Activated T-cell treated with anti-CD3 and anti-CD28 coated beads for 24 hours (primary cell): ENCODE data around the gene MSH5.

Source experiments
- DNase-seq: peaks from one replicate; pipeline ENCODE4 v3.0.0-alpha.2; 2020; ENCODE audit warnings: low read depth

Gene MSH5

DNA sequence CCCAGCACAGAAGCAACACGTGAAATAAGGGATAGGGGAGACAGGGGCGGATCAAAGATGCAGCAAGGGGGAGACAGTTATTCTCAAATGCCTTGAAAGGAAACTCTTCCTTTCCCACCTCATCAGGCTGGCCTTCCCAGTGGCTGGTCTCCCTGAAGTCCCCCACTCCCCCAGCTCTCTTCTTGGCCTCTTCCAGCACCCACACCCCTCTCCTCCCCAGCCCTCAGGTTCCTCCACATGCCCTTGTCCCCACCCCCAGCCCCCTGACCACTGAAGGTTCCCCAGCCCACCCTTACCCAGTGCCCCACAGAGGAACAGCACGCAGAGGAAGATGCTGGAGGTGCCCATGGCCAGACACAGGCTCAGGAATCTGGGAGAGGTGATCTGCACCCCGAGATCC is 26.3 kb upstream of the MSH5 start:
- no peak for DNase-seq

DNA sequence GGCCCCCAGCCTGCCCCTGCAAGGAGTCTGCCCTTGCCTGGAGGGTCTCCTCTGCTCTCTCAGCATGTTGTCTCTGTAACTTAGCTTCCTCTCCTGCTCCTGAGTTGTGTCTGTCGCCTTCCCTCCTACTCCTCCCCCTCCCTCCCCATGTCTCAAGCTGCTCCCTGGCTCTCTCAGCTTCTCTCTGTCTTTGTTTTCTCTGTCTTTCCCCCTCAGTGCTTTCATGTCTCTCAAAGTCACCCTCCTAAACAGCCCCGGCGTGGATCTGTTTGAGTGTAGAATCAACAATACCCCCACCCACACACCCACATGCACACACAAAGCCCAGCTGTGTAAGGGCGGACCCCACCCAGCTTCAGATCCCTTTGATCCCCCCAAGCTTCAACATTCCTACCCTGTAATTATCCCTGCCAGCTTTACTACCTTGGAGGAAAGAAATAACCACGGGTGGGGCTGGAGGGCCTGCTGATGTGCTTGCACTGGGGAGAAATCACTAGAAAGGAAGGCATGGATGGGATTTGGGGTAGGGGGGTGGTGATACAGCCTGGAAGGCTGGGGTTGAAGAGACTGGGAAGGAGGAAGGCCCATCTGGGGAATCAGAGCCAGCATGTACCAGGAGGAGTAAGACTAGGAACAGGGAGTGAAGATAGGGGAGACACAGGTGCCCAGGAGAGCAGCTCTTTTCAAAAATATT is 25.7 kb upstream of the MSH5 start:
- DNase-seq, result no peak

DNA sequence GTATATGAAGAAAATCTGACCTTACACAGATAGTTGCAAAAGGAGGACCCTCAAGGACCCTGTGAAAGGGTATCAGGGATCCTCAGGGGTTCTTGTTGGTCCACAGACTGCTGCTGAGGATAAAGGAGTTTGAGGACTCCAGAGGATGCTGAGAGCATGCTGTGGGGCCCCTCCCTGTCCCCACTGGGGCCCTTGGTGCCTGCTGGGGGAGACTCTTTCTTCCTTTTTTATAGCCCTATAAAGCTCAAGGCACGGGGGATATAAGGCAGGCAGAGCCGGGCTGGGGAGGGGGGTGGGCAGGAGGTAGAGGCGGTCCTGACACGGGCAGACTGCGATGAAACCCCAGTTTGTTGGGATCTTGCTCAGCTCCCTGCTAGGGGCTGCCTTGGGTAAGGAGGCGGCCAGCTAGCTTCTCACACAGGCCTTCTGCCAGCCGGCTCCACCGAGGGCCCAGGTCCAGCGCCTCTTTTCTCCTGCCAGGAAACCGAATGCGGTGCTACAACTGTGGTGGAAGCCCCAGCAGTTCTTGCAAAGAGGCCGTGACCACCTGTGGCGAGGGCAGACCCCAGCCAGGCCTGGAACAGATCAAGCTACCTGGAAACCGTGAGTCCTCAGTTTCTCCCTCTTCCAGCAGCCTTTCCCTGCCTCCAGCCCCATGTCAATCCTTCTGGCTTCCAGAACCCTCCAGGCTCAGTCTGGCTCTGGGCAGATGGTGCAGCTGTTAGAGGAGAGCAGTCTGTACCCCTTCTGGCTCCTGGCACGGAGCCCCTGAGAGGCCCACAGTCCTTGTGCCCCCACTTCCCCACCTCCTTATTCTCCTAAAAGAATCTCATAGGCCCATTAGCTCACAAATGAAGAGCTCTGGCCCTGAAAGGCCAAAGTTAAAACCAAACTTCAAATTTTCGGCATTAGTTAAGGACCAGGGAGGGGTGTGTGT is 24.5 kb upstream of the MSH5 start, which contains the start of gene LY6G6D:
LY6G6D (plus strand) TSS at position 327 of the 937 bp plus-strand sequence; CDS start at position 335, 8 bp downstream.
- no peak for DNase-seq

DNA sequence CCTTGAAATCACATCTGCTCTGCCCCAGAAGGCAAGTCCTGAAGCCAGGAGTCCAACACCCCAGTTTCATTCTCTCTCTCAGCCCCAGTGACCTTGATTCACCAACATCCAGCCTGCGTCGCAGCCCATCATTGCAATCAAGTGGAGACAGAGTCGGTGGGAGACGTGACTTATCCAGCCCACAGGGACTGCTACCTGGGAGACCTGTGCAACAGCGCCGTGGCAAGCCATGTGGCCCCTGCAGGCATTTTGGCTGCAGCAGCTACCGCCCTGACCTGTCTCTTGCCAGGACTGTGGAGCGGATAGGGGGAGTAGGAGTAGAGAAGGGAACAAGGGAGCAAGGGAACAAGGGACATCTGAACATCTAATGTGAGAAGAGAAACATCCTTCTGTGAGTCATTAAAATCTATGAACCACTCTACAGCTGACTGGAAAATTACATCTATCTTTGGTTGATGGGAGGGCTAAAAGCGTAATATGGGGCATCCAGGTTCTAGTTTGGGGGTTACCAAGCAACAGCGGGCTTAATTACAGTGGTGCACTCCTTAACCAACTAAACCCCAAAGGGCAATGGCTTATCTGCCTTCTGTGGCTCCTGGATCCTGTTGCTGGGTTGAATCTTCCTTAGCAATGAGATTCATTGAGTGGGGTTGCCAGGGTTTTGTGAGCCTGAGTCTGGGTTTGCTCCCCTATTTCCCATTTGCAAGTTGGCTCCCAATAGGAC is 22.1 kb upstream of the MSH5 start:
- no peak for DNase-seq

DNA sequence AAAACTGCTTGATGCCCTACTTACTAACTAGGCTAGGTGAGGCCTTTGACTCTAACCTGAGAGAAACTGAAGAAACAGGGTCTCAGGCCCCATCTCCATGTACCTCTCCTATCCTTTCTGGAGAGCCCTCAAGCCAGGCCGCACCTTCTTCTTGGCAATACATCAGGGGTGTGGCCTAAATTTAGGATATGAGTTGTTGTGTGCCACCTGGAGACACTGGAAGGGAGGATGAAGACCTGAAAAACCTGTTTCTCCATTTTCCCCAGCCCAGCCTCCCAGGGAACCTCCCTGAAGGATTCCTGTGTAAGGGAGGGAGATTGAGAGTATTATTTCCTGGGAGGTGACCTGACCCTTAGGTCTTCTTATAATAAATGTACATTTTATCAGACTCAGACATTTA is 21.5 kb upstream of the MSH5 start:
- no peak for DNase-seq

DNA sequence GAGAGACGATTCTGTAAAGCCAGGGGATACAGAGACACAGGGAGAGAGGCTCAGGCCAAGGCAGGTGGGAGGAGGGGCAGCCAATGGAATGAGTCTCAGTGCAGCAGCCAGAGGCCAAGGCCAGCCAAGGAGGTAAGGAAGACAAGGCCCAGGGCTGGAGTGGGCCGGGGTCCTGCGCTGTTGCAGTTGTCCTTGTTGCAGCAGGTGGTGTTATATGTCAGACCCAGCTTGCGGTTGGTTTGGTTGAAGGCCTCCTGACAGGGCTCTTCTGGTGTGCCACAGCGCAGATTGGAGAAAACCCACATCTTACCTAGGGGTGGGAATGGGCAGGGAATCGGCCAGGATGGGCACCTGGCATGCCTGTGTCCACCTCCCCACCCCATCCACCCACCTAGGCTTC is 20.8 kb upstream of the MSH5 start:
- no peak for DNase-seq

DNA sequence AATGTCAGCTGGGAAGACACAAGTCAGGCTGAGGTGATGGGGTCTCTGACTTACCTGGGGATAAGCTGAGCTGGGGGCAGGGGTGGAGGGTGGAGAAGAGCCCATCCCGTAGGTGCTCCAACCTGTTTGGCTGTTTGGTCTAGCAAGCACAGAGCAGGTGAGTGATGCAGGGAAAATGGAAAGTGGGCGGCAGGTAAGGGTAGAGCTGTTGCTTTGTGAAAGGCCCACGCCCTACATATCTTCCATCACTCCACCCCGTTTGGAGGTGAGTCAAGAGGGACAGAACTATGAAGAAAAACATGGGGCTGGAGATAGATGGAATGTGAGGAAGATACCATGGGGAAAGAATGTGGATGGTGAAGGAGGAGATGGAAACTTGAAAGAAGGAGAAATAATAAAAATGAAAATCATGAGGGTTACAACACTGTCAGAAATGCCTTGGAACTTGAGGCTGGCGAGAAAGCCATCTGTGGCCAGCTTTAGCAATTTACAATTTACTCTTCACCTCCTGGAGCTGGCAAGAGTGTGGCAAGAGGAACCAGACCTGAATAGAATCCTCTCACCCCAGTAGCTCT is 19.5 kb upstream of the MSH5 start:
- no peak for DNase-seq

DNA sequence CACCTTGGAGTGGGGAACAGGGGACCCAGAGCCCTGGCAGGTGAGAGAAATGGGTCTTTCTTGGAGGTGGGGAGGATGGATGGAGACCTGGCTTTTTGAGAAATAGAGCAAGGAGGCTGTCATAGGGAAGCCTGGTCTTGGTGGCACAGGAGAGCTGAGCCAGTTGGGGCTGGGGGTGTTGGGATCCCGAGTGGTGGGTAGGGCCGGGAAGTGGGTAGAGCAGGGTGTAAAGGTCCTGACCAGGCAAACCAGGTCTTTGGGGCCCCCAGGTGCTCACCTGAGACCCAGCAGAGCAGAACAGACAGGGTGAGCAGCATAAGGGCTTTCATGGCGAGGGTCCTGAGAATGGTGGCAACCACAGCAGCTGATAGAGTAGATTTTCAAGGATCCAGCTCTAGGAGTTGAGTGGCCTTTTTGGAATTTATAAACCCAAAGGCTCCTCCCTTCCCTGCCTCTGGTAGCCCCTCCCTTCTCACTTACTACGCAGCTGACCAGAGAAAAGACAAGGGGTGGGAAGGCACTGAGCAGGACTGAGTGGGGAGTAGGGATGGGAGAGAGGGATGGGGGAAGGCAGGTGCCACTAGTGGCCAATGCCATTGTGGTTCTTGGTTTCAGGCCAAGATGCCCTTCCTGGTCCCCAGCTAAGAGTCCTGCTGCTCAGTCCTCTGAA is 18.3 kb upstream of the MSH5 start, which contains the start of gene LY6G6C:
LY6G6C (minus strand) TSS at position 396 of the 670 bp plus-strand sequence; CDS start at position 329, 67 bp downstream.
- DNase-seq, result no peak

DNA sequence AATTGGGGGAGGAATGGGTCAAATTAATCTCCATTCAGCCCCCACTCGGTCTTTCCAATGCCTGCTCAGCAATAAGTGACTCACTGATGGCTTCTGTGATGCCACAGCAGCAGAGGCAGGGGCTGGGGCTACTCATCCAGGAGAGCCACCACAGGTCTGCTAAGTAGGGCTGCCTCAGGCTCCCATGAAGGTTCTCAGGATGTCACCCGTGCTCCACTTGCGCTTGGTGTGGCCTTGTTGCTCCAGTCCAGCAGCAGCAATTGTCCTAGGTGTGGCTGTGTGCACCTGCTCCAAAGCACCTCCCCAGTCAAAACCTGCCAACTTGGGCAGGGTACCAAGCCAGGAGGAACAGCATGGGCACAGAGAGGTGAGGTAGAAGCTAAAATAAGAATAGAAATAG is 17.6 kb upstream of the MSH5 start:
- DNase-seq, result no peak

DNA sequence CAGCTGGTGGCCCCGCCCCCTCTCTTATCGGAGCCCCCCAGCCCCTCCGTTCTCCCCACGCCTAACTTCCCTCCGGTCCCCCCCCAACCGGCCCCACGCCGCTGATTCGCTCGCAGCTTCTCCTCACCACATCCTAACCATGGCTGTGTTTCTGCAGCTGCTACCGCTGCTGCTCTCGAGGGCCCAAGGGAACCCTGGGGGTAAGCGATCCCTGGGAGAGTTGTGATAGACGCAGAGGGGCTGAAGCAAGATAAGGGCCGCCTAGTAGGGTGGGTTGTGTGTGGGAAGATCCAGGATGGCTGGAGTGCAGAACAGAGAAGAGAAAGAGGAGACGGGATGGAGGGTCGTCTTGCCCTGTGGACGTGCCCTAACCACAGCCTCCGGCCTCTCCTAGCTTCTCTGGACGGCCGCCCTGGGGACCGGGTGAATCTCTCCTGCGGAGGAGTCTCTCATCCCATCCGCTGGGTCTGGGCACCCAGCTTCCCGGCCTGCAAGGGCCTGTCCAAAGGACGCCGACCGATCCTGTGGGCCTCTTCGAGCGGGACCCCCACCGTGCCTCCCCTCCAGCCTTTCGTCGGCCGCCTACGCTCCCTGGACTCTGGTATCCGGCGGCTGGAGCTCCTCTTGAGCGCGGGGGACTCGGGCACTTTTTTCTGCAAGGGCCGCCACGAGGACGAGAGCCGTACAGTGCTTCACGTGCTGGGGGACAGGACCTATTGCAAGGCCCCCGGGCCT is 16.4 kb upstream of the MSH5 start, which contains the start of gene MPIG6B:
MPIG6B (plus strand) TSS at position 129 of the 735 bp plus-strand sequence; CDS start at position 140, 11 bp downstream.
- DNase-seq, result no peak

DNA sequence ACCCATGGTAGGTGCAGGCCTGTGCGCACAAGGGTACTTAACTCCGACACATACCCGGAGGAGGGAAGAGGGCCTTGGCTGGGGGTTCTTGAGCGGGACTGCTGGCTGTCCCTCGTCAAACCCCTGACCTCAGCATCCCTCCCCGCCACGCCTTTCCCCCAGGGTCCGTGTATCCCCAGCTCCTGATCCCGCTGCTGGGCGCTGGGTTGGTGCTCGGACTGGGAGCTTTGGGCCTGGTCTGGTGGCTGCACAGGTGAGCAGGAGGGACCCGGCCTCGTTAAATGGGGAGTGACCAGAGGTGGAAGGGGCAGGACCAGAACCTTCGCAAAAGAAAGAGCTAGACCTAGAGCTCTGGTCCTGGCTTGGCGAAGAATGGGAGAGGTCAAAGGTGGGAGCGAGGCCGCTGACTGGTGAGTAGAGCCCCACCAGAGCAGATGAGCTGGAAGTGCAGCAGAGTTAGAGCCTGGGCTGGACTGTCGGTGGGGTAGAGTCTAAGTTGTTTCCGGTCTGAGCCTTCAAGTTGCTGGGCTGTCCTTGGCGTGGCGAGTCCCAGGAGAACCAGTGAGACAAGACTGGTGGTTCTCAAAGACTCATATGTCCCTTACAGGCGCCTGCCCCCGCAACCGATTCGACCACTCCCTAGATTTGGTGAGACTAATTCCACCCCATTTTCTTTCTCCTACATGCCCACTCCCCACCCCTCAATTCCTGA is 15.7 kb upstream of the MSH5 start:
- no peak for DNase-seq

DNA sequence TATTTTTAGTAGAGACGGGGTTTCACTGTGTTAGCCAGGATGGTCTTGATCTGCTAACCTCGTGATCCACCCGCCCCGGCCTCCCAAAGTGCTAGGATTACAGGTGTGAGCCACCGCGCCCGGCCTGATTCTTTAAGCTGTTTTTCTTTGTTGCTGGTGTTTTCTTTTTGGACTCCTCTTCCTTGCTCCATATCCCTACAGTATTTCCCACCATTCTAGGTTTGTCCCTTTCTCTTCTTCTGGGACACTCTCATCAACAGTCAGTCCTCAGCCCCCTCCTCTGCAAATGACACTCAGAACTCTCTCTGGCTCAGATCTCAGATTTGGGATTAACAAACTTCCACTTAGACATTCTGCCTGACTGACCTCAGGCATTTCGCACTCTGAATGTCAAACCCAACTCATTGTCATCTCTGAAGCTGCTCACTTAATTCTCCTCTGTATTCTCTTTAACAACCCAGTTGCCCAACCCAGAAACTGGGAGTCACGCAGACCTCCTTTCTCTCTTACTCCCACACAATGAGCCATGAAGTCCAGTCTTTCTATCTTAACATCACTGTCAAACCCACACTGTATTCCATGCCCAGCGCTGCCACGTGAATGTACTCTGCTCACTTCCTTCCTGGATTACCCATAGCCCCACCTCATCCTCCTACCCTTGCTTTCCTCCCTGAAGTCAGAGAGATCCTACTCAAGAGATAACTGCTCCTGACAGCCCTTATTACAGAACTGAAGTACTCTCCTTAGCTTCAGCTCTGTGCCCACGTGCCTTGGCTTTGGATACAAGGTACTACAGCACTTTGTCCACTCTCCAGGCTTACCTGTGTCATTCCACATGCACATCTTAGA is 14.1 kb upstream of the MSH5 start:
- no peak for DNase-seq

DNA sequence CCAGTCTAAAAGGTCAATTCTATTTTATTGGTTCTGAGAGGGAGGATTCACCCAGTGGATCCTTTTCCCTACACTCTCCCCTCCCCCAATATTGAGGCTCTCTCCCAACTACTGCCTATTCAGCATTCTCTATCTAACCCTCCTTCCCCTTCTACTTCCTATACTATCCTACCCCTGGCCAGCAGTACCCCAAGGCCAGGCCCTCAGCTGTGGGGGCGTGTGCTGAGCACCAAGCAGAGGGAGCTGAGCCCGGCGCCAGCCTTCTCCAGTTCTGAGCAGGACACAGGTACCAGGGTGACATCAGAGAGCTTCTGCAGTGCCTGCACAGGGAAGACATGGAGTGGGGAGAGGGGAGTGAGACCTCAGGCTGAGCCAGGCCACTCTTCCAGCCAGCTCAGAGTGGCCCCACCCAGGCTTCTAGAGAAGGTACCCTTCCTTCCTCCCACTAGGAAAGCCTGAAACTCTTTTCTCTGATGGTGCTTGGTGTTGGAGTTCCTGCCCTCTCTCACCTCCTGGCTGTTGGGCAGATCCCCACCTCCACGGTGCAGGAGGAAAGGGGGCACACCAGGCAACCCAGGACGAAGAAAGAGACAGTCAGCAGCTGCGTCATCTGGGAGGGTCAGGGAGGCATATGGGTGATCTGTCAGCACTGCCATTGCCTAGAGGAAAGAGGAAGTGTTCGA is 12.6 kb upstream of the MSH5 start:
- DNase-seq, result no peak

DNA sequence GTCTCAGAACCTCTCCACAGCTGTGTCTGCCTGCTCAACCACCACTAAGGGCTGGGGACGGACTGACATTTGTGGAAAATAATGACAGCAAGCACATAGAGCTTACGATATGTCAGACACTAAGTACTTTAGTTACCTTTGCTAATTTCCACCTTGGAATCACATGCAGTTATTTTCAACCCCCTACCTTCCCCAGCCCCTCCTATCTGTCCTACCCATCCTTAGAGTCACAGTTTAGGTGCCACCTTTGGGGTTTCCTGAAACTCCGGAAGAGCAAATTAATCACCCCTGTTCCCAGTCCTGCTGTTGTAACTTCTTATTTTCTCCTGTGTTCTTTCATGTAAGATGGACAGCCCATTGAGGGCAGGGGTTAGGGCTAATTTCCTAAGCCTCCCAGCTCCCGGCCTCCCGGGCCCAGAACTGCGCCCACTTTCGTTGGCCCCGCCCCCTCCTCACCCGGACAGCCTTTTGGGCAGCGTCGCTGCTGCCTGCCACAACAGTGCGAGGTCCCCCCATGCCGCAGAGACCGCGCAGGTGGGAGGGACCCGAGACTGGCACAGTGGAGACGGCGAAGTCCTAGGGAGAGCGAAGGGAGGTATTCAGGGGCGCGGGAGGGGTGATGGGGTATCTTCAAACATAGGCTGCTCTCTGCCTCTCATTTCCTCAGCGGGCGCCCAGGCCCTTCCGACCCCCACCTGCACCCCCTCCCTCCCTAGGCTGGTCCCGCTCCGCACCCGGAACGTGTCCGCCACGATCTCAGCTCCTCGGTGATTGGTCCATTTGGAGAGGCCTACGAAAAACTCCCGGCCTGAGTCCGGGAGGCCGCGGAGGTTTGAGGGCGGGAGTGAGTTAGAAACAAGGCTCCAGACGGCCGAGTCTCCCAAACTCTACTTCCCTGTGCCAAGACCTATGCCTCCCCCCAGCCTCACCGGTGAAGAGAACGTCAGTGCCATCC is 11.8 kb upstream of the MSH5 start:
- DNase-seq, result no peak

DNA sequence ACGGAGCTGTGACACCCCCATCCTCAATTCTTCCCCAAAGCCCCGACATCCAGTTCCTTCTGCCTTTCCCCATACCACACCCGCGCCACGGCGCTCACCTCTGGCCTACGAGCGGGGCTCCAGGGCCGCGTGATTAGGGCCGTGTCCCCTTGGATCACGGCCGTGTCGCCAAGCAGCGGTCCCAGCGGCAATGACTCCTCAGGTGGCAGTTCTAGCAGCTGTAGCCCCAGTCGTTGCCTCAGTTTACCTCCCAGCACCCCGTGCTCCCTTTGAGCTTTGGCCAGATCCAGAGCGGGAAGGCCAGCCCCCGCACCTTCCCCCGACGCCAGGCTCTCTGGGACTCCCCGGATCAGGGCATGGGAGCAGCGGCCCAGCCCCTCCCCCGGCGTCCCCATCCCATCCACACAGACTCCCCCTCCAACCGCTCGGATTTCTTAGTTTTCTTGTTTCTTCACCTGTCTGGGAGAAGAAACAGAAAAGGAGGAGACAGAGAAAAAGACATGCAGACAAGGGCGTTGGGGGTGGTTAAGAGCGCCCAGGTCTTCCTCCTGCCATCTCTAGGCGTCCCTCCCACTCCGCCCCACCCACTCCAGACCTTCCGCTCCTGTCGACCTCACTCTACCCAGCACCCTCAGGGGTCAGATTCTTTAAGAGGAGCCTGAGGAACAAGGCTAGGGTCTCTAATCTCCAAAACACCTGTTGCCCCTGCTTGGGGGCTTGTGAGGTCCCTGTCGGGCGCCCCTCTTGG is 10.9 kb upstream of the MSH5 start, which contains the start of gene DDAH2:
DDAH2 (minus strand) TSS at position 533 of the 748 bp plus-strand sequence; CDS start at position 395, 138 bp downstream.
- no peak for DNase-seq

DNA sequence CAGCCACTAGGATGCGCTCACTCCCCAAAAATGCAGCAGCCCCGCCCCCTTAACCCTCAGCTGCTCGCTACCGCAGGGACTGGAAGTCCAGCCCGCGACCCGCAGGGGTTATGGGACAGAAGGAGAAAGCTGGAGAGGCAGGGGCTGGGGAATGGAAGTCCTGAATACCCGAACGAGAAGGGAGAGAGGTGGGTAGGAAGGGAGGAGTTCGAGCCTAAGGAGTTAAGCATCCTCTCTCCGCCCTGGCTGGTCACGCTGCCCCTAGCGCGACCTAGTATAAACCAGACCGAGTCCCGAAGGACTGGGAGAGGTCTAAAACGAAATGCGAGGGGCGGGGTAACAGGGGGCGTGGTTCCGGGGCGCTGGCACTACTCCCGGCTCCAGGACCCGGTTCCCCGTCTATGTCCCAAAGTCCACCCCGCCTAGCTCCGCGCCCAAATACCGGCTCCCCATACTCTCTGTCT is 10.3 kb upstream of the MSH5 start:
- DNase-seq, result peak; percentile 66
